GM13977 (cell line): ENCODE data around the gene UCN2.
"Not testable (repeated sequence)": the region's sequence is repeated elsewhere in the genome, so short reads cannot be mapped to it uniquely, and the experiment has no call there.

Experiments used
- DNase-seq: peaks from one replicate; pipeline ENCODE4 v3.0.0; 2012; ENCODE audit warnings: low spot score
- CTCF ChIP-seq: IDR thresholded peaks from 2 replicates; pipeline ENCODE4 v1.5.1; 2012; ENCODE audit warnings: mild to moderate bottlenecking, control low read depth; ENCODE audit not compliant: insufficient read depth; ENCODE audit errors: extremely low read depth, missing control alignments
- in situ Hi-C: fragments of 300-500 bp; cut with MboI; formaldehyde crosslinking; loops from one replicate; pipeline ENCODE4 v1.12.0; 2022; ENCODE audit warnings: low sequenced_read_pairs, low pct_unique_long_range_greater_than_20kb, mixed read lengths, inconsistent platforms; ENCODE audit not compliant: unreplicated experiment

Gene UCN2

GRCh38 chr3:48536785-48537184 lies 26.8 kb downstream of the UCN2 start:
- no peak for DNase-seq

GRCh38 chr3:48536116-48536515 lies 27.5 kb downstream of the UCN2 start:
- TF ChIP-seq CTCF = no peak
- DNase-seq = no peak
- in situ Hi-C loops = no loop called here

More at GRCh38 chr3:48536785-48537184, 26.8 kb downstream of the UCN2 start:
- in situ Hi-C loops = no loop called here
- TF ChIP-seq CTCF = no peak

GRCh38 chr3:48535578-48535977 lies 28.0 kb downstream of the UCN2 start:
- TF ChIP-seq CTCF = no peak
- no peak for DNase-seq
- in situ Hi-C loops = no loop called here

GRCh38 chr3:48532977-48533337 lies 30.6 kb downstream of the UCN2 start:
- no peak for DNase-seq
- TF ChIP-seq CTCF = no peak
- in situ Hi-C loops = no loop called here

- TF ChIP-seq CTCF = no peak
- no peak for DNase-seq
- in situ Hi-C loops = no loop called here
These were observed 31.2 kb downstream of the UCN2 start for GRCh38 chr3:48532271-48532976.

- DNase-seq, in situ Hi-C loops: not testable (repeated sequence)
These were observed 32.9 kb downstream of the UCN2 start for GRCh38 chr3:48530701-48531100.

GRCh38 chr3:48528754-48529153 lies 34.8 kb downstream of the UCN2 start:
- in situ Hi-C loops = no loop called here
- no peak for DNase-seq
- no peak for TF ChIP-seq CTCF
